ENCODE results near the gene KLHL10. TPM values are rescaled to one million over a fixed set of nuclear protein-coding genes. Genes with fewer than 3 reads are reported as not detected.
A peak's percentile ranks its signal among the peaks of the same experiment; 100 is the strongest.

Gene KLHL10
- total and polyA plus RNA-seq, 2 of the 13 experiments (the other 11 are each of a cell fraction or from before 2014, with no cell fraction given): 0.04 to 0.08 TPM

GRCh38 chr17:41812381-41813151, 25.1 kb upstream of the KLHL10 start, which contains the start of gene FKBP10 (continued):
- TF ChIP-seq IRF1 (CRISPR knock-in tag; IDR thresholded peaks at IDR 0.05; ENCODE audit: low read depth) (no peak), CEBPB (IDR thresholded peaks at IDR 0.05; ENCODE audit: borderline replicate concordance, low read depth, low read length) (no peak), MZF1 (CRISPR knock-in tag; IDR thresholded peaks at IDR 0.05; ENCODE audit: borderline replicate concordance) (0 out of 2 replicates have a peak, but pooled peaks have one; percentile 77), ZNF562 (CRISPR knock-in tag; IDR thresholded peaks at IDR 0.05; ENCODE audit: borderline replicate concordance) (no peak), RXRA (CRISPR knock-in tag; IDR thresholded peaks at IDR 0.05) (no peak; the same call in 1 of the 2 replicates), NR1H2 (CRISPR knock-in tag; IDR thresholded peaks at IDR 0.05; ENCODE audit: borderline replicate concordance, low read depth) (0 out of 2 replicates have a peak, but pooled peaks have one; percentile 17), ZNF773 (CRISPR knock-in tag; IDR thresholded peaks at IDR 0.05; ENCODE audit: borderline replicate concordance) (no peak), ZNF333 (CRISPR knock-in tag; IDR thresholded peaks at IDR 0.05; ENCODE audit: borderline replicate concordance) (peak; percentile 82; the same call in 1 of the 2 replicates), PHB2 (IDR thresholded peaks at IDR 0.05; ENCODE audit: partially characterized antibody) (no peak), SMARCE1 (IDR thresholded peaks at IDR 0.05; ENCODE audit: borderline replicate concordance) (no peak), ZNF256 (CRISPR knock-in tag; conservative IDR thresholded peaks at IDR 0.05) (no peak), SRSF4 (IDR thresholded peaks at IDR 0.05; ENCODE audit: low read depth, low read length, poor library complexity, severe bottlenecking) (no peak), ZNF580 (CRISPR knock-in tag; IDR thresholded peaks at IDR 0.05; ENCODE audit: borderline replicate concordance, low read depth) (no peak), ZNF614 (CRISPR knock-in tag; IDR thresholded peaks at IDR 0.05; ENCODE audit: borderline replicate concordance) (peak; percentile 17; the same call in 1 of the 2 replicates), ZNF879 (CRISPR knock-in tag; IDR thresholded peaks at IDR 0.05) (no peak), GRHL1 (CRISPR knock-in tag; conservative IDR thresholded peaks at IDR 0.05) (no peak), KDM1A (CRISPR knock-in tag; IDR thresholded peaks at IDR 0.05) (no peak), LBX2 (CRISPR knock-in tag; IDR thresholded peaks at IDR 0.05; ENCODE audit: borderline replicate concordance) (no peak), HOXA7 (CRISPR knock-in tag; IDR thresholded peaks at IDR 0.05) (no peak), TRAFD1 (CRISPR knock-in tag; IDR thresholded peaks at IDR 0.05; ENCODE audit: borderline replicate concordance) (no peak), ZNF34 (CRISPR knock-in tag; IDR thresholded peaks at IDR 0.05; ENCODE audit: borderline replicate concordance) (no peak), ATRX (CRISPR knock-in tag; IDR thresholded peaks at IDR 0.05; ENCODE audit: borderline replicate concordance) (no peak), ZUFSP (CRISPR knock-in tag; IDR thresholded peaks at IDR 0.05; ENCODE audit: borderline replicate concordance) (no peak)
